CD4-positive, alpha-beta T cell treated with Interleukin-4 for 4 hours (primary cell): ENCODE results near the gene TBX4.
"Not testable (repeated sequence)": the region's sequence is repeated elsewhere in the genome, so short reads cannot be mapped to it uniquely, and the experiment has no call there.

Source experiments
- DNase-seq: peaks from one replicate; pipeline ENCODE4 v3.0.0-alpha.2; 2020

Gene TBX4

GRCh38 chr17:61413661-61414126, 38.5 kb upstream of the TBX4 start:
- no peak for DNase-seq

DNA sequence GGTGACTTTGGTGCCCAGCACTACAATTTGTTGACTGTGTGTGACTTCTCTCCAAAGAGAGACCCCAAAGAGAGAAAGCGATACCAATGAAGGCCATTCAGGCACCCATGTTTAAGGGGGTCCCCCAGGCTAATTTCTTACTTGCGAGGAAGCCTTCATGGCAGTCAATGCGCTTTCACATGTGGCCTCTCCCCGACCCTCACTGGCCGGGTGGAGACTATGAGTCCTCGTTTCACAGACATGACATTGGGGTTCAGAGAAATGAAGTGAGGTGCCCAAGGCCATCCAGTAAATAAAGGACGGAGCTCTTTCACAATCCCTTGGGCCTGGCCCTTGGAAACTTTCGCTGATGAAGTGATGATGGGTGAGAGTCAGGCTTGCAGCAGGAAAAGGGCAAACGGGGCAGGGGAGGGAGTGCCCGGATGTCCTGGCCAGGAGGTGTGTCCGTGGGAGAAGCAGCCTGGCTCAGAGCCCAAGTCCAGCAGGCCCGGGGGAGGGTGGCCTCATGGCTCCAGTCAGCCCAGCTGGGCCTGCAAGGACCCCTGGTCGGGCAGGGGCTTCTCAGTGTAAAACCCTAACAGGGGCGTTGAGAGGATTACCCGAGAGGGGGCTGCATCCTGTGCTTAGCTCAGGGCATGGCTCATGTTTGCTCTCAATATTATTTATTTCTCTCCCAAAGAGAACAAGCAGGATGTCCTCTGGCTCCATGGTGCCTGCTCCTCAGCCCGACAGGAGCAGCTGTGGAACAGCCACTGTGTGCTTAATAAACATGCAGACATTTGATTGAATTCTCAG, 37.9 kb upstream of the TBX4 start:
- no peak for DNase-seq

DNA sequence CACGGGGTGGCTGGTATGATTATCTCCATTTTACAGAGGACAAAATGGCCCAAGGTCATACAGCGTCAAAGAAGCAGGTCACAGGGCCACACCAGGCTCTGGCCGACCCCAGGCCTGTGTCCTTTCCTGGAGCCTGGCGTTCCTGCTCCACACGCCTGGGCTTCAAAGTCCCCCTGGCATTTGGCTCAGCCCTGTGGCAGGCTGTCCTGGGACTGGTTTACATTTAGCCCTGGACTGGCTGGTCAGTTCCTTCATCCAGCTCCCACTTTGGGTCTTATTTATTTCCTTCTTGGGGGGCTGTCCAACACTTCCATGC, 37.3 kb upstream of the TBX4 start:
- DNase-seq: no peak

- no peak for DNase-seq
Measured at GRCh38 chr17:61415374-61416210, 36.6 kb upstream of the TBX4 start.

GRCh38 chr17:61416211-61416539, 36.0 kb upstream of the TBX4 start:
- no peak for DNase-seq

DNA sequence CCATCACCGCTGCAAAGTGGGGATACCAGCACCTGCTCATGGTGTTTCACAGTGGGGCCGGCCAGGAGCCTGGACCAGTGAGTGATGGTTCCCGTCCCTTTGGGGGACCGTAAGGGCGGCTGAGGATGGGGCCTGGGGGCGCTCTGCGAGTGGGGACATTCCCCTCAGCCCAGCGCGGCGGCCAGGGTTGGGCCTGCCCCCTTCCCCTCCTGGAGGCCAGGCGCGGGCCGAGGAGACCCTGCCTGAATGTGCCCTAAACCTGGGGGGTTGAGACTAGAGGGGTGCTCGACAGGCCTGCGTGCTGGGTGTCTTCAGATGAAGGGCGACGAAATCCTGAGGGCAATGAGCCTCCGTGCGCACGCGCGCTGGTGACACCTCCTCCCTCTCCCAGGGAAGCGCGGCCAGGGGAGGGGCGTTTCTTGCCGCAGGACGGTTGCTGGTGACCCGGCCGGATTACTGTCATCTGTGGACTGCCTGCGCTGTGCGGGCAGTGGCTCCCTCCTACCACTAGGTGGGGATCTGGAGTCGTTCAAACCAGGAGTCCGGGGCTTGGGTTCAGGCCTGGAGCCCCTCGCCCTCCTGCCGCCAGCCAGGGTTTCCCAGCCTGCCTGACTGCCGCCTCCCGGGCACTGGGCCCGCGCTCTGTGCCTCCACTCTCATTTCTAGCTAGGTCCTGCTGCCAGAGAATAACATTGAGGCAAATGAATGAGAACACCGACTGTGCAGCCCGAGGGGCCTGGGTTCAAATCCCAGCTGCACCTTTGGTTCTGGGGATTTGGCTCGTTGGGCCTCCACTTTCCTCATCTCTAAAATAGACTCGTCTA, 35.5 kb upstream of the TBX4 start:
- DNase-seq: peak; percentile 51

GRCh38 chr17:61418449-61418848, 33.8 kb upstream of the TBX4 start:
- no peak for DNase-seq

GRCh38 chr17:61419496-61420046, 32.7 kb upstream of the TBX4 start:
- DNase-seq: no peak

DNA sequence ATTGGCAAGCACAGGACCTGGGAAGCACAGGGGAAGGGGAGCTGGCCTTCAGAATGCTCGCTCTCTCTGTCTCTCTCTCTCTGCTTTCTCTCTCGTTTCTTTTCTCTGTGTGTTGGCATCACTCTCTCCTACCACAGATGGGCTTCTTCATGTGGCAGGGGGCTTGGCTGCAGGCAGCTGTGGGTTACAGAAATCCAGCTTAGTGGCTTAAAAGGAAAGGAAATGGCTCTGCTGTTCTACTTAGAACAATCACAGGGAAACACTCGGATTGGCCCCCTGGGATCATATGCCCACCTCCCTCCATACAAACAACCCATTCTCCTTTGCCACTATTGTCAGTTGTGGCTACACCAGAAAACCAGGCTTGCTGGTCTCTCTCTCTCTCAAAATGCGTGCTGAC, 32.2 kb upstream of the TBX4 start:
- no peak for DNase-seq

GRCh38 chr17:61420745-61421398, 31.4 kb upstream of the TBX4 start:
- DNase-seq: no peak

DNA sequence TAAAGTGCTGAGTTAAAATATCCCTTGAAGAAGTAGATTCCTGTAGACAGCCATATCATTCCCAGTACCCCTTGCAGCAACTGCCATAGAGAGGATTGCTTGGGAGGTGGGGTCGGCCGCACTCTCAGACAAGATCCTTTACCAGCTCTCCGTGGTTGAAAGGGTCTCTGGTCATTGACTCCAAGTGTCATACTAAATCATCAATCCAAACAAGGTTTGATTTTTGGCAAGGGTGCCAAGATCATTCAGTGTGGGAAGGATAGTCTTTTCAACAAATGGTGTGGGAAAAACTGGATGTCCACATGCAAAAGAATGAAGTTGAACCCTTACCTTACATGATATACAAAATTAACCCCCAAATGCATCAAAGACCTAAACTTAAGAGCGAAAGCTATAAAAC, 30.8 kb upstream of the TBX4 start:
- DNase-seq: no peak

DNA sequence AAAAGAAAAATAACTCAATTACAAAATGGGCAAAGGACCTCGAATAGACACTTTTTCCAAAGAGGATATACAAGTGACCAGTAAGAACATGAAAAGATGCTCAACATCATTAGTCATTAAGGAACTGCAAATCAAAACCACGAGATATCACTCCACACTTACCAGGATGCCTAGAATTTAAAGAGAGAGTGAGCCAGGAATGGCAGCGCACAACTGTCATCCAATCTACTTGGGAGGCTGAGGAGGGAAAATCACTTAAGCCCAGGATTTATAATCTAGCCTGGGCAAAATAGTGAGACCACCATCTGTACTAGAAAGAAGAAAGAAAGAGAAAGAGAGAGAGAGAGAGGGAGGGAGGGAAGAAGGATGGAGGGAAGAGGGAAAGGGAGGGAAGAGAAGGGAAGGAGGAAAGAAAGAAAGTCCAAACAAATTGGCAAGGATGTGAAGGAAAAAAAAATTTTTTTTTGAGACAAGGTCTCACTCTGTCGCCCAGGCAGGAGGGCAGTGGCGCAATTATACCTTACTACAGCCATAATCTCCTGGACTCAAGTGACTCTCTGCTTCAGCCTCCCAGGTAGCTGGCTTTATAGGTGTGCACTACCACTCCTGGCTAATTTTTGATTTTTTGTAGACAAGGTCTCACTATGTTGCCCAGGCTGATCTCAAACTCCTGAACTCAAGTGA, 30.0 kb upstream of the TBX4 start:
- no peak for DNase-seq

DNA sequence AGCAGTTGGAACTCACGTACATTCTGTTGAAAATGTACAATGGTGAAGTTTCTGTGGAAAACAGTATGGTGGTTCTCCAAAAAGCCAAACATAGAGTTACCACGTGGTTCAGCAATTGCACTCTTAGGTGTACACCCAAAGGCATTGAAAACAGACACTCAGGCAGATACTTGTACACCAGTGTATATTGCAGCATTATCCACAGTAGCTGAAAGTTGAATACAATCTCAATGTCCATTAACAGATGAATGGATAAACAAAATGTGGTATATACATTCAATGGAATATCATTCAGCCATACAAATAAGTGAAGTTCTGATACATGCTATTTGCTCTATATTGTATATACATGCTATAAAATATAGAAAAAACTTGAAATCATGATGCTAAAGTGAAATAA, 29.4 kb upstream of the TBX4 start:
- no peak for DNase-seq

DNA sequence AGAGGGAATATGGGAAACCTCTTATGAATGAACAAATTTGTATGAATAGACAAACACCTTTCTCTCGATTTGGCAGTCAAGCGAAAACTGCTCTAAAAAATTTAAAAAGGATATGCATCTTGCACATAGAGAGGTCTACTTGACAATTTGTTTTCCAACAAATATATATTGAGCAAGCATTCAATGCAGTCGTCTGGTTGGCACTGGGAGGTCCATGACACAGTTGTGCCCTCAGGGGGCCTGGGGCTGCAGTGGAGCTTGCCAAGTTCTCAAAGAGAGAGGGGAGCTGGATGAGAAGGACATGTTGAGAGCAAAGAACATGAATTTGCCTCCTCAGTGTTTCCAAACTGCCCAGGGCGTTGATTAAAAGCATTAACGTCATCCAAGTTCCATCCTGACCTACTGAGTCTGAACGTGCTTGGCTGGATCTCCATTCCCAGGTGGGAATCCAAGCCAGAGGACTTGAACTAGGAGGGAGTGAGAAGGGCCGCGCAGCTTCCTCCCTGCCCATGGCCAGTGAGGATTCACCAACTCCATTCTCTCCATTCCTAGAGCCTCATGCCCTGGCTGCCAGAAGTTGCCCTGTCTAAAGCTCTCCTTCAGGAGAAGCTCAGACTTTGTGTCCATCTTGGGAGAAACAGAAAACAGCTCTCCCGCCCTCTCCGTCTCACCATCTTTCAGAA, 28.1 kb upstream of the TBX4 start:
- no peak for DNase-seq

GRCh38 chr17:61425682-61426481, 26.3 kb upstream of the TBX4 start:
- DNase-seq: no peak

GRCh38 chr17:61426482-61427304, 25.5 kb upstream of the TBX4 start:
- DNase-seq: no peak

DNA sequence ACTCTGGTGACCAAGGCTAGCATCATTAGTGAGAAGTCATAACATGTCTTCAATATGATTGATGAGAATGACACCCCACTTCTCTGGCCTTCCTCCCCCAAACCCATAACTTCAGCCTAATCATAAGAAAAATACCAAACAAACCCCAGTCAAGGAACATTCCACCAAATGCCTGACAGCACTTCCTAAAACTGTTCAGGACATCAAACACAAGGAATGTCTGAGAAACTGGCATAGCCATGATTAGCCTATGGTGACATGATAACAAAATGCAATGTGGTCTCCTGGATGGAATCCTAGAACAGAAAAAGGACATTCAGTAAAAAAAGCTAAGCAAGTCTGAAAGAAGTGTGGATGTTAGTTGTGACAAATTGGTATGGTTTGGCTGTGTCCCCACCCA, 24.7 kb upstream of the TBX4 start:
- no peak for DNase-seq

GRCh38 chr17:61429274-61429673, 22.9 kb upstream of the TBX4 start:
- DNase-seq: no peak

- DNase-seq: not testable (repeated sequence)
Measured at GRCh38 chr17:61429831-61430230, 22.4 kb upstream of the TBX4 start.
